Panc1 (cell line): ENCODE data around the gene ESAM.

Experiments used
- POLR2AphosphoS5 ChIP-seq: IDR thresholded peaks from 2 replicates; pipeline ENCODE4 v1.6.1; 2012; ENCODE audit warnings: mild to moderate bottlenecking, low read depth, low read length, moderate library complexity
- SIN3A ChIP-seq: IDR thresholded peaks from 2 replicates; pipeline ENCODE4 v1.6.1; 2012; ENCODE audit warnings: low read depth, mild to moderate bottlenecking, low read length, moderate library complexity, borderline replicate concordance; ENCODE audit not compliant: insufficient read depth
- TF ChIP-seq, protein P1 (sequence below): fragments of 450-650 bp; IDR thresholded peaks from 2 replicates; pipeline ENCODE4 v1.5.1; 2017; ENCODE audit warnings: mild to moderate bottlenecking
- TF ChIP-seq, protein P2 (sequence below), 2 experiments: IDR thresholded peaks; 2 replicates each; pipeline ENCODE4 v1.6.1; 2011 to 2012; ENCODE audit warnings: low read depth in 2 of 2, control low read depth in 1 of 2, low read length in 1 of 2, mild to moderate bottlenecking in 1 of 2, moderate library complexity in 1 of 2; ENCODE audit not compliant: insufficient read depth in 1 of 2

DNA sequence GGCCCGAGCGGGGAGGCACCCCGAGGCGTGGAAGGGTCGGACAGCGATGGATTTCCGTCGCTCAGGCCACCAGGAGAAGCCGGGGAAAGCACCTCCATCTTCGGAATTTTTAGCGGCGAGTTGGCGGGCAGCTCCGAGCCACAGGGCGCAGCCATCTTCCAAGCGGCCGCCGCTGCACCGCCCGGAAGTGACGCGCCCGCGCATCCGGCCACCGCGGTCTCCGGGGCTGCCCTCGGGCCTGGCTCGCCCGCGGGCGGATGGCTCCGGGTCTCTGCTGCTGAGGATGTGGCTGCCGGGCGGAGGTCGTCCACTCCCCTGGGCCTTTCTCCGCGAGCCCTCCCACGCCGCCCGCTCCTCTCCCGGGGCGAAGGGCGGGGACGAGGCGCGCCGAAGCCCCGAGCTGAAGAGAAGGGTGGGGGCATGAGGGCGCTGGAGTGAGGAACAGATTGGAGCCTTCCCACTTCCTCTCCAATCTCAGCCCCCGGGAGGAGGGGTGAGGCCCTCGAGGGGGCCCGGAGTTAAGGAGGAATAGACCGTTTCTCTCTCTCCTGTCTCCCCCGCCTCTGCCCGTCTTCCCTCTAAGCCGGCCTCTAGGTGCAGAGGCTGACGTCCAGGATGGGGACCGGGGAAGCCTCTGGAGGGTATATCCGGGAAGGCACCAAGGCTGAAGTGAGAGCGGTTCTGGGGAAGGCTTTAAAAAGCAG is 38.3 kb upstream of the ESAM start, which contains the start of gene MSANTD2:
- TF ChIP-seq, protein P1, sequence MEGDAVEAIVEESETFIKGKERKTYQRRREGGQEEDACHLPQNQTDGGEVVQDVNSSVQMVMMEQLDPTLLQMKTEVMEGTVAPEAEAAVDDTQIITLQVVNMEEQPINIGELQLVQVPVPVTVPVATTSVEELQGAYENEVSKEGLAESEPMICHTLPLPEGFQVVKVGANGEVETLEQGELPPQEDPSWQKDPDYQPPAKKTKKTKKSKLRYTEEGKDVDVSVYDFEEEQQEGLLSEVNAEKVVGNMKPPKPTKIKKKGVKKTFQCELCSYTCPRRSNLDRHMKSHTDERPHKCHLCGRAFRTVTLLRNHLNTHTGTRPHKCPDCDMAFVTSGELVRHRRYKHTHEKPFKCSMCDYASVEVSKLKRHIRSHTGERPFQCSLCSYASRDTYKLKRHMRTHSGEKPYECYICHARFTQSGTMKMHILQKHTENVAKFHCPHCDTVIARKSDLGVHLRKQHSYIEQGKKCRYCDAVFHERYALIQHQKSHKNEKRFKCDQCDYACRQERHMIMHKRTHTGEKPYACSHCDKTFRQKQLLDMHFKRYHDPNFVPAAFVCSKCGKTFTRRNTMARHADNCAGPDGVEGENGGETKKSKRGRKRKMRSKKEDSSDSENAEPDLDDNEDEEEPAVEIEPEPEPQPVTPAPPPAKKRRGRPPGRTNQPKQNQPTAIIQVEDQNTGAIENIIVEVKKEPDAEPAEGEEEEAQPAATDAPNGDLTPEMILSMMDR = no peak
- TF ChIP-seq POLR2AphosphoS5 = peak; percentile 92
- TF ChIP-seq, protein P2, sequence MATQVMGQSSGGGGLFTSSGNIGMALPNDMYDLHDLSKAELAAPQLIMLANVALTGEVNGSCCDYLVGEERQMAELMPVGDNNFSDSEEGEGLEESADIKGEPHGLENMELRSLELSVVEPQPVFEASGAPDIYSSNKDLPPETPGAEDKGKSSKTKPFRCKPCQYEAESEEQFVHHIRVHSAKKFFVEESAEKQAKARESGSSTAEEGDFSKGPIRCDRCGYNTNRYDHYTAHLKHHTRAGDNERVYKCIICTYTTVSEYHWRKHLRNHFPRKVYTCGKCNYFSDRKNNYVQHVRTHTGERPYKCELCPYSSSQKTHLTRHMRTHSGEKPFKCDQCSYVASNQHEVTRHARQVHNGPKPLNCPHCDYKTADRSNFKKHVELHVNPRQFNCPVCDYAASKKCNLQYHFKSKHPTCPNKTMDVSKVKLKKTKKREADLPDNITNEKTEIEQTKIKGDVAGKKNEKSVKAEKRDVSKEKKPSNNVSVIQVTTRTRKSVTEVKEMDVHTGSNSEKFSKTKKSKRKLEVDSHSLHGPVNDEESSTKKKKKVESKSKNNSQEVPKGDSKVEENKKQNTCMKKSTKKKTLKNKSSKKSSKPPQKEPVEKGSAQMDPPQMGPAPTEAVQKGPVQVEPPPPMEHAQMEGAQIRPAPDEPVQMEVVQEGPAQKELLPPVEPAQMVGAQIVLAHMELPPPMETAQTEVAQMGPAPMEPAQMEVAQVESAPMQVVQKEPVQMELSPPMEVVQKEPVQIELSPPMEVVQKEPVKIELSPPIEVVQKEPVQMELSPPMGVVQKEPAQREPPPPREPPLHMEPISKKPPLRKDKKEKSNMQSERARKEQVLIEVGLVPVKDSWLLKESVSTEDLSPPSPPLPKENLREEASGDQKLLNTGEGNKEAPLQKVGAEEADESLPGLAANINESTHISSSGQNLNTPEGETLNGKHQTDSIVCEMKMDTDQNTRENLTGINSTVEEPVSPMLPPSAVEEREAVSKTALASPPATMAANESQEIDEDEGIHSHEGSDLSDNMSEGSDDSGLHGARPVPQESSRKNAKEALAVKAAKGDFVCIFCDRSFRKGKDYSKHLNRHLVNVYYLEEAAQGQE (IDR thresholded peaks at IDR 0.05; ENCODE audit: insufficient read depth in 1 of 2, low read depth in 2 of 2, low read length in 1 of 2) = peak in 1 of 2 experiments; percentile 49; a peak in 2 of 4 replicates
- no peak; the same call in 1 of the 2 replicates for TF ChIP-seq SIN3A
